Gastrocnemius medialis (tissue), 4 donors: ENCODE measurements around the gene ZNF613. TPM values are rescaled to one million over a fixed set of nuclear protein-coding genes. Genes with fewer than 3 reads are reported as not detected.
"Not testable (repeated sequence)": the region's sequence is repeated elsewhere in the genome, so short reads cannot be mapped to it uniquely, and the experiment has no call there.

ENCODE experiments used
- ATAC-seq, 2 donors: fragments of 150-250 bp; one replicate each; pipeline ENCODE4 v1.9.1; 2016
- DNase-seq, 2 donors: peaks; one replicate each; pipeline ENCODE4 v3.0.0-alpha.2; 2019
- H3K27ac ChIP-seq, 4 donors: fragments of 200-600 bp; sonication (generic); 1 replicate in 1 of 4; 2 replicates in 3 of 4; pipeline ENCODE4 v1.5.1; 2016 to 2018; ENCODE audit warnings: mild to moderate bottlenecking in 2 of 4, moderate library complexity in 1 of 4
- H3K27me3 ChIP-seq, 3 donors: fragments of 200-600 bp; sonication (generic) in 2 of 3; 1 replicate in 1 of 3; 2 replicates in 2 of 3; pipeline versions ENCODE4 v1.5.1 to v1.6.0; 2016 to 2019; ENCODE audit warnings: mild to moderate bottlenecking in 1 of 3, moderate library complexity in 1 of 3
- H3K36me3 ChIP-seq, 2 donors: fragments of 200-600 bp; sonication (generic) in 1 of 2; one replicate each; pipeline ENCODE4 v1.5.1; 2017 to 2018
- H3K4me1 ChIP-seq, 2 donors: fragments of 200-600 bp; sonication (generic) in 1 of 2; one replicate each; pipeline ENCODE4 v1.5.1; 2016 to 2017; ENCODE audit warnings: mild to moderate bottlenecking in 2 of 2
- H3K4me3 ChIP-seq, 4 donors: fragments of 200-600 bp; sonication (generic) in 3 of 4; 1 replicate in 1 of 4; 2 replicates in 3 of 4; pipeline ENCODE4 v1.5.1; 2016 to 2019; ENCODE audit warnings: mild to moderate bottlenecking in 2 of 4
- H3K9me3 ChIP-seq, 3 donors: fragments of 200-600 bp; sonication (generic) in 2 of 3; 1 replicate in 1 of 3; 2 replicates in 2 of 3; pipeline ENCODE4 v1.5.1; 2016 to 2019
- CTCF ChIP-seq, 5 experiments: fragments of 450-650 bp in 3 of 5; fragments of 200-600 bp in 2 of 5; sonication (generic) in 2 of 5; IDR thresholded peaks in 4 of 5; conservative IDR thresholded peaks in 1 of 5; 1 replicate in 4 of 5; 2 replicates in 1 of 5; pipeline ENCODE4 v1.5.1; 2016 to 2019; ENCODE audit warnings: antibody characterized with exemption in 5 of 5, mild to moderate bottlenecking in 3 of 5, moderate library complexity in 3 of 5
- POLR2A ChIP-seq, 2 donors: fragments of 450-650 bp; IDR thresholded peaks; one replicate each; pipeline ENCODE4 v1.6.1; 2017; ENCODE audit warnings: antibody characterized with exemption in 2 of 2, mild to moderate bottlenecking in 2 of 2, moderate library complexity in 2 of 2
- in situ Hi-C, 4 donors: fragments of 200-750 bp; cut with MboI; loops; one replicate each; pipeline versions ENCODE4 v1.15.0 to v1.8.0; 2017; ENCODE audit warnings: low sequenced_read_pairs in 4 of 4
- intact Hi-C: fragments of 100-400 bp; cut with DNase I; formaldehyde crosslinking; loops from one replicate; pipeline ENCODE4 v1.15.1; 2023; ENCODE audit warnings: low total_unique reads
- total RNA-seq, 4 donors: library from RNA; depleted of rRNA; stranded (reverse); fragments of >200 nt; gene quantifications; one replicate each; pipeline versions ENCODE4 v1.1.0 to v1.2.3, GENCODE V29; 2016

ZNF613 gene
- total RNA-seq, 4 donors from 2014 or later, result 1.3 to 9.4 (median 3.8) TPM

- peak within 1 kb of the TSS; percentile 71 to 86 (median 78) for H3K4me3 ChIP-seq
- TF ChIP-seq POLR2A (IDR thresholded peaks at IDR 0.05) (no peak), CTCF (IDR thresholded peaks at IDR 0.05 in 4 of 5, conservative IDR thresholded peaks at IDR 0.05 in 1 of 5) (no peak)
- H3K9me3 ChIP-seq, result peaks cover 0 to 26% (median 3%) of the 10 kb centered on the region in 3 donors
- peak; percentile 59 to 79 for DNase-seq
- H3K36me3 ChIP-seq, result peaks cover 0 to 35% of the 10 kb centered on the region in 2 donors
- peaks cover 10 to 15% of the 10 kb centered on the region in 2 donors for H3K4me1 ChIP-seq
- peak within 1 kb of the TSS; percentile 80 to 92 (median 85) for H3K27ac ChIP-seq
- ATAC-seq, result peak; percentile 99 to 100
- intact Hi-C loops (loop anchor here (1.0 to 10.0 kb wide), 4 partner anchors 16 to 330 kb away; partner anchors contain the start of genes ZNF175, ZNF432 and ZNF613), in situ Hi-C loops (no loop called here)
- peaks cover 0 to 9% (median 5%) of the 10 kb centered on the region in 3 donors for H3K27me3 ChIP-seq
Measured at GRCh38 chr19:51904331-51905165, 22.7 kb upstream of the ZNF613 start, which contains the start of gene ZNF649. ZNF649 (minus strand) TSS chr19:51905017; CDS start chr19:51900107, 4,910 bp downstream.

- H3K4me3 ChIP-seq, result peak overlapping the region; percentile 71 to 86 (median 78)
- TF ChIP-seq CTCF (IDR thresholded peaks at IDR 0.05 in 4 of 5, conservative IDR thresholded peaks at IDR 0.05 in 1 of 5) (no peak), POLR2A (IDR thresholded peaks at IDR 0.05) (no peak)
- DNase-seq, result no peak
- peak in 1 of 2 donors; percentile 5 for ATAC-seq
- H3K36me3 ChIP-seq, result peaks cover 0 to 28% of the 10 kb centered on the region in 2 donors
- H3K27me3 ChIP-seq, result peaks cover 0 to 9% (median 5%) of the 10 kb centered on the region in 3 donors
- peaks cover 10 to 15% of the 10 kb centered on the region in 2 donors for H3K4me1 ChIP-seq
- intact Hi-C loops (loop anchor here (1.0 to 10.0 kb wide), 3 partner anchors 22 to 330 kb away; partner anchors contain the start of genes ZNF175, ZNF432 and ZNF613), in situ Hi-C loops (no loop called here)
- H3K9me3 ChIP-seq, result peaks cover 0 to 23% (median 3%) of the 10 kb centered on the region in 3 donors
- peak overlapping the region in 2 of 4 donors; percentile 80 to 87 for H3K27ac ChIP-seq
Measured at GRCh38 chr19:51905206-51905605, 22.1 kb upstream of the ZNF613 start.

- peaks cover 0 to 20% (median 0%) of the 10 kb centered on the region in 3 donors for H3K9me3 ChIP-seq
- H3K27ac ChIP-seq, DNase-seq, H3K27me3 ChIP-seq, ATAC-seq, in situ Hi-C loops: not testable (repeated sequence)
- H3K4me1 ChIP-seq, result peaks cover 10 to 15% of the 10 kb centered on the region in 2 donors
- peak overlapping the region in 1 of 4 donors; percentile 75 for H3K4me3 ChIP-seq
- peaks cover 0 to 24% of the 10 kb centered on the region in 2 donors for H3K36me3 ChIP-seq
- intact Hi-C loops, result loop anchor here (1.0 to 10.0 kb wide), 3 partner anchors 22 to 331 kb away; partner anchors contain the start of genes ZNF175, ZNF432 and ZNF613
Measured at GRCh38 chr19:51905639-51906038, 21.6 kb upstream of the ZNF613 start.

- Histone ChIP-seq H3K9me3 (peaks cover 0 to 18% (median 0%) of the 10 kb centered on the region in 3 donors), H3K36me3 (peaks cover 0 to 19% of the 10 kb centered on the region in 2 donors), H3K4me1 (peaks cover 10 to 15% of the 10 kb centered on the region in 2 donors)
- DNase-seq, in situ Hi-C loops, H3K27me3 ChIP-seq, H3K4me3 ChIP-seq, H3K27ac ChIP-seq, ATAC-seq: not testable (repeated sequence)
- intact Hi-C loops, result loop anchor here (5.0 to 10.0 kb wide), 2 partner anchors 141 to 331 kb away; partner anchors contain the start of genes ZNF175 and ZNF432
Measured at GRCh38 chr19:51906108-51906507, 21.2 kb upstream of the ZNF613 start.

- ATAC-seq, H3K27ac ChIP-seq, H3K27me3 ChIP-seq, in situ Hi-C loops, H3K4me3 ChIP-seq, H3K36me3 ChIP-seq, DNase-seq: not testable (repeated sequence)
- peaks cover 10 to 11% of the 10 kb centered on the region in 2 donors for H3K4me1 ChIP-seq
- H3K9me3 ChIP-seq, result peaks cover 0 to 13% (median 0%) of the 10 kb centered on the region in 3 donors
- intact Hi-C loops, result loop anchor here (5.0 to 10.0 kb wide), 2 partner anchors 139 to 333 kb away; partner anchors contain the start of genes ZNF175 and ZNF432
Measured at GRCh38 chr19:51907981-51908380, 19.3 kb upstream of the ZNF613 start.
